Astrocyte (in vitro differentiated cells and primary cell): ENCODE measurements around the gene LGI2. TPM values are rescaled to one million over a fixed set of nuclear protein-coding genes. Genes with fewer than 3 reads are reported as not detected.

Experiments used
- DNase-seq: peaks from one replicate; pipeline ENCODE4 v3.0.0-alpha.2; 2010; ENCODE audit warnings: low read depth
- FAIRE-seq: peaks from 2 replicates; lab custom pipeline; 2011; peaks lifted over from hg19 to GRCh38; lab: Jason Lieb, UNC
- H2AFZ ChIP-seq: 2 replicates; pipeline ENCODE4 v1.6.0; 2012; ENCODE audit warnings: low read depth, low read length, inconsistent platforms
- H3K27ac ChIP-seq: 2 replicates; pipeline ENCODE4 v1.5.1; 2011; ENCODE audit warnings: low read depth, low read length, inconsistent platforms
- H3K27me3 ChIP-seq: 2 replicates; pipeline ENCODE4 v1.6.0; 2011; ENCODE audit warnings: low read length, inconsistent platforms; ENCODE audit not compliant: insufficient read depth
- H3K36me3 ChIP-seq: 2 replicates; pipeline ENCODE4 v1.5.1; 2011; ENCODE audit warnings: low read length, inconsistent platforms; ENCODE audit not compliant: insufficient read depth
- H3K4me1 ChIP-seq: 2 replicates; pipeline ENCODE4 v1.5.1; 2011; ENCODE audit warnings: low read length, inconsistent platforms; ENCODE audit not compliant: insufficient read depth
- H3K4me2 ChIP-seq: 2 replicates; pipeline ENCODE4 v1.6.0; 2012; ENCODE audit warnings: low read length, inconsistent platforms
- H3K4me3 ChIP-seq: 2 replicates; pipeline ENCODE4 v1.5.1; 2011; ENCODE audit warnings: low read depth, mild to moderate bottlenecking, low read length, inconsistent platforms; ENCODE audit not compliant: insufficient read depth
- H3K79me2 ChIP-seq: 2 replicates; pipeline ENCODE4 v1.6.0; 2012; ENCODE audit warnings: mild to moderate bottlenecking, low read length, inconsistent platforms; ENCODE audit not compliant: insufficient read depth
- H3K9ac ChIP-seq: 2 replicates; pipeline ENCODE4 v1.6.0; 2012; ENCODE audit warnings: mild to moderate bottlenecking, low read length, inconsistent platforms
- H3K9me3 ChIP-seq: 2 replicates; pipeline ENCODE4 v1.5.1; 2012; ENCODE audit warnings: low read depth, mild to moderate bottlenecking, low read length, inconsistent platforms; ENCODE audit not compliant: insufficient read depth
- H4K20me1 ChIP-seq: 2 replicates; pipeline ENCODE4 v1.6.0; 2012; ENCODE audit warnings: low read length, inconsistent platforms; ENCODE audit not compliant: insufficient read depth
- H3K27ac Mint-ChIP-seq: one replicate; pipeline ENCODE4 v1.8.0; 2021; ENCODE audit warnings: mild to moderate bottlenecking, mixed read lengths; ENCODE audit not compliant: unreplicated experiment
- H3K27me3 Mint-ChIP-seq: one replicate; pipeline ENCODE4 v1.8.0; 2021; ENCODE audit warnings: low read depth, mixed read lengths; ENCODE audit not compliant: unreplicated experiment
- H3K36me3 Mint-ChIP-seq: one replicate; pipeline ENCODE4 v1.8.0; 2021; ENCODE audit warnings: low read depth, mixed read lengths; ENCODE audit not compliant: unreplicated experiment
- H3K4me1 Mint-ChIP-seq: one replicate; pipeline ENCODE4 v1.8.0; 2021; ENCODE audit warnings: low read depth, mixed read lengths; ENCODE audit not compliant: unreplicated experiment
- H3K4me3 Mint-ChIP-seq: one replicate; pipeline ENCODE4 v1.8.0; 2021; ENCODE audit warnings: mild to moderate bottlenecking, moderate library complexity, mixed read lengths; ENCODE audit not compliant: unreplicated experiment
- H3K9me3 Mint-ChIP-seq: one replicate; pipeline ENCODE4 v1.8.0; 2021; ENCODE audit warnings: mild to moderate bottlenecking, mixed read lengths; ENCODE audit not compliant: unreplicated experiment
- CTCF ChIP-seq: IDR thresholded peaks from 2 replicates; pipeline ENCODE4 v1.5.1; 2011; ENCODE audit warnings: low read depth, mild to moderate bottlenecking, inconsistent platforms, low read length, moderate library complexity; ENCODE audit not compliant: insufficient read depth
- EZH2 ChIP-seq: IDR thresholded peaks from 2 replicates; pipeline ENCODE4 v1.6.1; 2012; ENCODE audit warnings: mild to moderate bottlenecking, low read length, inconsistent platforms; ENCODE audit not compliant: insufficient read depth
- total RNA-seq: library from RNA; stranded (reverse); gene quantifications from 2 replicates; pipeline ENCODE4 v1.2.1, GENCODE V29; 2021

Gene LGI2
- total RNA-seq, 1 donor from 2014 or later = 0.27 TPM

DNA sequence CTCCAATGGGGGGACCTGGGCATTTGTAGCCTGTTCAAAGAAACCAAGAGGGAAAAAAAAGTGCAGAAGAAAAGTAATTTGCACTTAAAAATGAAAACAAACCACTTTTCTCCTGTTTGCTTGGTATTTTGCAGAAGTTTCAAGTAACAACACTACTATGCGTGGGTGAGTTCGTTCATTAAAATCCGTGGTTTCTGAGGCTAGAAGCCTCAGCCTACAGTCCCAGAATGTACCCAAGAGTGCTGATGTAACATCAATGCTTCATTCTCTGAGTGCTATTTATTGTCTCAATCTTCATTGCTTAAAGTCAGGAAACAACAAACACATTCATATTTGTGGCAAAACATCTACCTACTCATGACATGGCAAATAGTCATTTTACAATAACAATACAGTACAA, 29.2 kb downstream of the LGI2 start:
- Mint-ChIP-seq H3K9me3 (peaks cover 3% of the 10 kb centered on the region), H3K4me3 (no peak overlapping the region), H3K4me1 (peaks cover 24% of the 10 kb centered on the region), H3K27me3 (peaks cover 8% of the 10 kb centered on the region), H3K27ac (no peak overlapping the region), H3K36me3 (no peaks in the 10 kb centered on the region)
- FAIRE-seq = no peak
- Histone ChIP-seq H3K27me3 (peaks cover 11% of the 10 kb centered on the region), H3K4me2 (no peak overlapping the region), H3K36me3 (no peaks in the 10 kb centered on the region), H2AFZ (no peak overlapping the region), H3K4me1 (no peaks in the 10 kb centered on the region), H3K79me2 (no peaks in the 10 kb centered on the region), H4K20me1 (no peaks in the 10 kb centered on the region), H3K9ac (no peak overlapping the region), H3K9me3 (no peaks in the 10 kb centered on the region), H3K27ac (no peak overlapping the region), H3K4me3 (no peak overlapping the region)
- TF ChIP-seq CTCF (no peak), EZH2 (no peak)
- peak; percentile 9 for DNase-seq

DNA sequence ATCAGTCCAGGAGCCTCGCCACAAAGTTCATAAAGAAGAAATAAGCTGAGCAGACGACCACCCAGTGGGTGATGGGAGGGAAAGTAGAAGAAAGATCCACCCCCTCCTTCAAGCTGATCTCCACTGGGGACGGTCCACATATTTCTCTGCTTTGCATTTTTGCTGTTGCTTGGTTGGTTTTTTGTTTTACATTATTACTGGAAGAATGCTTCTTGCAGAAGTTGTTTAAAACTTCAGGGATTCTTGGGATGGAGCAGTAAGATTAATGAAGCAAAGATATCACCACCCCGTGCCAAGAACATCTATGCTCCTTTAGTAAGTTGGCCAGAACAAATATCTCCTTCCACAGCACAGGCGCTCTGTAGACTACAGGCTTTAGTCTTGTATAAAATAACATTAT, 30.1 kb downstream of the LGI2 start:
- FAIRE-seq = no peak

More for the DNA sequence above, 30.1 kb downstream of the LGI2 start:
- Histone ChIP-seq H3K4me1 (no peaks in the 10 kb centered on the region), H4K20me1 (no peaks in the 10 kb centered on the region), H3K79me2 (no peaks in the 10 kb centered on the region), H3K4me3 (no peak overlapping the region), H3K4me2 (no peak overlapping the region), H3K9ac (no peak overlapping the region), H3K27ac (no peak overlapping the region), H3K9me3 (no peaks in the 10 kb centered on the region), H2AFZ (no peak overlapping the region), H3K36me3 (no peaks in the 10 kb centered on the region), H3K27me3 (peaks cover 11% of the 10 kb centered on the region)
- H3K4me1 Mint-ChIP-seq = peaks cover 24% of the 10 kb centered on the region
- H3K36me3 Mint-ChIP-seq = no peaks in the 10 kb centered on the region
- H3K4me3 Mint-ChIP-seq = no peak overlapping the region
- peak; percentile 20 for DNase-seq
- peaks cover 12% of the 10 kb centered on the region for H3K27me3 Mint-ChIP-seq
- no peak overlapping the region for H3K27ac Mint-ChIP-seq
- H3K9me3 Mint-ChIP-seq = peaks cover 3% of the 10 kb centered on the region
- TF ChIP-seq CTCF (no peak), EZH2 (no peak)
